Body of pancreas (tissue), 4 donors: ENCODE measurements around the gene DTX3L.

Source experiments
- CTCF ChIP-seq, 7 experiments: fragments of 450-650 bp in 4 of 7; fragments of 200-600 bp in 3 of 7; sonication (generic) in 3 of 7; IDR thresholded peaks; one replicate each; pipeline ENCODE4 v1.5.1; 2016 to 2019; ENCODE audit warnings: antibody characterized with exemption in 7 of 7
- POLR2A ChIP-seq, 3 donors: fragments of 450-650 bp; IDR thresholded peaks; one replicate each; pipeline ENCODE4 v1.6.1; 2016; ENCODE audit warnings: antibody characterized with exemption in 3 of 3, mild to moderate bottlenecking in 2 of 3

- TF ChIP-seq CTCF (IDR thresholded peaks at IDR 0.05) (no peak), POLR2A (IDR thresholded peaks at IDR 0.05) (no peak)
These were observed 59.1 kb downstream of the DTX3L start for GRCh38 chr3:122623031-122623829.
